Parathyroid adenoma (tissue), 2 donors: ENCODE measurements around the gene TGFA.
A peak's percentile ranks its signal among the peaks of the same experiment; 100 is the strongest.

ENCODE experiments used
- H2AFZ ChIP-seq: fragments of 300-600 bp; sonication (generic); one replicate; pipeline ENCODE4 v1.7.0; 2017; ENCODE audit warnings: antibody characterized with exemption, mild to moderate bottlenecking
- H3K27ac ChIP-seq: fragments of 300-600 bp; sonication (generic); one replicate; pipeline ENCODE4 v1.7.0; 2017
- H3K27me3 ChIP-seq: fragments of 300-600 bp; sonication (generic); one replicate; pipeline ENCODE4 v1.7.0; 2017; ENCODE audit warnings: low read length; ENCODE audit not compliant: control insufficient read depth, insufficient read depth
- H3K36me3 ChIP-seq: fragments of 300-600 bp; sonication (generic); one replicate; pipeline ENCODE4 v1.7.0; 2017; ENCODE audit warnings: low read length; ENCODE audit not compliant: control insufficient read depth, insufficient read depth
- H3K4me1 ChIP-seq: fragments of 300-600 bp; sonication (generic); one replicate; pipeline ENCODE4 v1.7.0; 2017; ENCODE audit warnings: control low read depth
- H3K4me2 ChIP-seq: fragments of 300-600 bp; sonication (generic); one replicate; pipeline ENCODE4 v1.7.0; 2017; ENCODE audit warnings: low read length
- H3K4me3 ChIP-seq: fragments of 300-600 bp; sonication (generic); one replicate; pipeline ENCODE4 v1.7.0; 2017; ENCODE audit warnings: low read depth, low read length
- H3K79me2 ChIP-seq: fragments of 300-600 bp; sonication (generic); one replicate; pipeline ENCODE4 v1.7.0; 2017; ENCODE audit warnings: control low read depth
- H3K9ac ChIP-seq: fragments of 300-600 bp; sonication (generic); one replicate; pipeline ENCODE4 v1.7.0; 2017; ENCODE audit warnings: mild to moderate bottlenecking
- H3K9me3 ChIP-seq: fragments of 300-600 bp; sonication (generic); one replicate; pipeline ENCODE4 v1.7.0; 2017; ENCODE audit warnings: low read length; ENCODE audit not compliant: control insufficient read depth
- CTCF ChIP-seq: fragments of 300-600 bp; sonication (generic); IDR thresholded peaks from one replicate; pipeline ENCODE4 v1.7.0; 2017; ENCODE audit warnings: antibody characterized with exemption, mild to moderate bottlenecking
- donor health status: primary hyperparathyroidism.

The TGFA gene

GRCh38 chr2:70560442-70560841 is 6.8 kb upstream of the TGFA start:
- no peak overlapping the region for H3K9ac ChIP-seq
- no peaks in the 10 kb centered on the region for H3K27me3 ChIP-seq
- H3K4me3 ChIP-seq: no peak overlapping the region
- no peaks in the 10 kb centered on the region for H3K9me3 ChIP-seq
- H3K4me1 ChIP-seq: no peaks in the 10 kb centered on the region
- H3K27ac ChIP-seq: no peak overlapping the region
- H3K4me2 ChIP-seq: no peak overlapping the region
- no peaks in the 10 kb centered on the region for H3K36me3 ChIP-seq
- H2AFZ ChIP-seq: no peak overlapping the region
- no peaks in the 10 kb centered on the region for H3K79me2 ChIP-seq
- no peak for TF ChIP-seq CTCF

GRCh38 chr2:70560040-70560439 is 6.4 kb upstream of the TGFA start:
- no peak overlapping the region for H3K9ac ChIP-seq
- H3K36me3 ChIP-seq: no peaks in the 10 kb centered on the region
- no peak for TF ChIP-seq CTCF
- H3K27me3 ChIP-seq: no peaks in the 10 kb centered on the region
- no peaks in the 10 kb centered on the region for H3K4me1 ChIP-seq
- no peaks in the 10 kb centered on the region for H3K79me2 ChIP-seq
- no peak overlapping the region for H3K4me3 ChIP-seq
- H3K9me3 ChIP-seq: no peaks in the 10 kb centered on the region
- no peak overlapping the region for H2AFZ ChIP-seq
- H3K4me2 ChIP-seq: no peak overlapping the region
- no peak overlapping the region for H3K27ac ChIP-seq

- no peak overlapping the region for H3K4me3 ChIP-seq
These were observed 4.7 kb upstream of the TGFA start for GRCh38 chr2:70558195-70558808.

GRCh38 chr2:70557171-70557838 is 3.7 kb upstream of the TGFA start:
- no peaks in the 10 kb centered on the region for H3K9me3 ChIP-seq
- H3K9ac ChIP-seq: no peak overlapping the region
- no peak overlapping the region for H3K4me2 ChIP-seq
- H3K27ac ChIP-seq: no peak overlapping the region
- no peak for TF ChIP-seq CTCF
- H2AFZ ChIP-seq: peak overlapping the region; percentile 38
- no peaks in the 10 kb centered on the region for H3K79me2 ChIP-seq
- no peak overlapping the region for H3K4me3 ChIP-seq
- H3K27me3 ChIP-seq: no peaks in the 10 kb centered on the region
- H3K4me1 ChIP-seq: peaks cover 3% of the 10 kb centered on the region
- H3K36me3 ChIP-seq: no peaks in the 10 kb centered on the region

More at GRCh38 chr2:70558195-70558808, 4.7 kb upstream of the TGFA start:
- Histone ChIP-seq H3K27ac (no peak overlapping the region), H3K9ac (no peak overlapping the region), H2AFZ (no peak overlapping the region), H3K27me3 (no peaks in the 10 kb centered on the region), H3K79me2 (no peaks in the 10 kb centered on the region), H3K4me1 (peaks cover 3% of the 10 kb centered on the region), H3K4me2 (no peak overlapping the region), H3K9me3 (no peaks in the 10 kb centered on the region), H3K36me3 (no peaks in the 10 kb centered on the region)
- TF ChIP-seq CTCF: no peak

- H3K4me1 ChIP-seq: peaks cover 3% of the 10 kb centered on the region
- H3K9me3 ChIP-seq: no peaks in the 10 kb centered on the region
- H3K79me2 ChIP-seq: no peaks in the 10 kb centered on the region
- no peak overlapping the region for H3K9ac ChIP-seq
- H3K36me3 ChIP-seq: no peaks in the 10 kb centered on the region
- no peak overlapping the region for H2AFZ ChIP-seq
- no peak for TF ChIP-seq CTCF
- no peak overlapping the region for H3K27ac ChIP-seq
- H3K27me3 ChIP-seq: no peaks in the 10 kb centered on the region
- no peak overlapping the region for H3K4me3 ChIP-seq
- no peak overlapping the region for H3K4me2 ChIP-seq
These were observed 3.0 kb upstream of the TGFA start for GRCh38 chr2:70556608-70557007.
